ENCODE data around the gene SGSM2.

DNA sequence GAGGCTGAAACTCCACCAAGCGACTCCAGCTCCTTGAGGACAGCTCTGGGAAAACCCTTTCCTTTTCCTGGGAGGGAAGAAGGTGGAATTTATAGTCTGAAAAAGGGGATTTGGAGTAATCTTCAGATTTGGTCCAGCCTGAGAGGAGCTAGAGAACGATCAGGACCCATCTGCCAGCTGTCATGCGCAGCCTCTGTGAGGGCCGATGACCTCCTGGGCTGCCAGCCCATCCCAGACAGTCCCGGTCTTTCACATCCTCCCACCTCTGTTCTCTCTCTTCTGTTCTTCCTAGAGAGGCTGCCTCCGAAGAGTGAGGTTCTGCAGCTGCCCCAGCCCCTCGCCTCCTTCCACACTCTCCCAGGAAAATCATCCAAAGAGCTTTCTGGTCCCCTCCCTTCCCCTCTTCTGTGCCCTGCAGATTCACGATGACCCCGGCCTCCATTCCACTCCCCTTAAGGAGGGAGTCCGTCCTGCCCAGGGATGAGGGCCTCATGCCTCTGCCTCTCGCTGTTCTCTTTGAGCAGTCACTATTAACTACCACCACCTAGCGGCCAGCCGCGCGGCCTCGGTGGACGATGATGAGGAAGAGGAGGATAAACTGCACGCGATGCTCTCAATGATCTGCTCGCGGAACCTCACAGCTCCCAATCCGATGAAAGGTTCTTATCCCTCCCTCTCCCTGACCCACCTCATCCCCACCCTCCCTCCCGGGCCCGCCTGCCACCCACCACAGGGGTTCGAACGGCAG is 29.6 kb downstream of the SGSM2 start:
- TF ChIP-seq, protein P1, sequence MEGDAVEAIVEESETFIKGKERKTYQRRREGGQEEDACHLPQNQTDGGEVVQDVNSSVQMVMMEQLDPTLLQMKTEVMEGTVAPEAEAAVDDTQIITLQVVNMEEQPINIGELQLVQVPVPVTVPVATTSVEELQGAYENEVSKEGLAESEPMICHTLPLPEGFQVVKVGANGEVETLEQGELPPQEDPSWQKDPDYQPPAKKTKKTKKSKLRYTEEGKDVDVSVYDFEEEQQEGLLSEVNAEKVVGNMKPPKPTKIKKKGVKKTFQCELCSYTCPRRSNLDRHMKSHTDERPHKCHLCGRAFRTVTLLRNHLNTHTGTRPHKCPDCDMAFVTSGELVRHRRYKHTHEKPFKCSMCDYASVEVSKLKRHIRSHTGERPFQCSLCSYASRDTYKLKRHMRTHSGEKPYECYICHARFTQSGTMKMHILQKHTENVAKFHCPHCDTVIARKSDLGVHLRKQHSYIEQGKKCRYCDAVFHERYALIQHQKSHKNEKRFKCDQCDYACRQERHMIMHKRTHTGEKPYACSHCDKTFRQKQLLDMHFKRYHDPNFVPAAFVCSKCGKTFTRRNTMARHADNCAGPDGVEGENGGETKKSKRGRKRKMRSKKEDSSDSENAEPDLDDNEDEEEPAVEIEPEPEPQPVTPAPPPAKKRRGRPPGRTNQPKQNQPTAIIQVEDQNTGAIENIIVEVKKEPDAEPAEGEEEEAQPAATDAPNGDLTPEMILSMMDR (IDR thresholded peaks at IDR 0.05; ENCODE audit: low read length) = no peak
- TF ChIP-seq EZH2 (optimal IDR thresholded peaks at IDR 0.05; ENCODE audit: low read depth, low read length) = no peak
